H9 (cell line): ENCODE results near the gene CCDC9B. TPM values are rescaled to one million over a fixed set of nuclear protein-coding genes. Genes with fewer than 3 reads are reported as not detected.

ENCODE experiments used
- DNase-seq: peaks from one replicate; pipeline ENCODE4 v3.0.0-alpha.2; 2017
- H2AFZ ChIP-seq: one replicate; pipeline ENCODE4 v1.6.1; 2013; ENCODE audit warnings: mild to moderate bottlenecking, low read length, control low read depth, moderate library complexity
- H2AK5ac ChIP-seq: 2 replicates; pipeline ENCODE4 v1.6.1; 2013; ENCODE audit warnings: low read length, control low read depth, mixed read lengths; ENCODE audit not compliant: insufficient read length
- H2BK120ac ChIP-seq: one replicate; pipeline ENCODE4 v1.6.1; 2013; ENCODE audit warnings: low read depth, mild to moderate bottlenecking, low read length, control low read depth, inconsistent platforms; ENCODE audit not compliant: poor library complexity, severe bottlenecking
- H2BK12ac ChIP-seq: 2 replicates; pipeline ENCODE4 v1.6.1; 2013; ENCODE audit warnings: low read length, control low read depth, mixed read lengths, low read depth; ENCODE audit not compliant: insufficient read length
- H2BK15ac ChIP-seq: 2 replicates; pipeline ENCODE4 v1.6.1; 2013; ENCODE audit warnings: low read depth, low read length, control low read depth
- H2BK20ac ChIP-seq: one replicate; pipeline ENCODE4 v1.6.1; 2013; ENCODE audit warnings: low read depth, mild to moderate bottlenecking, low read length, control low read depth, inconsistent platforms; ENCODE audit not compliant: poor library complexity, severe bottlenecking
- H2BK5ac ChIP-seq: 2 replicates; pipeline ENCODE4 v1.6.1; 2013; ENCODE audit warnings: low read length, control low read depth, mixed read lengths; ENCODE audit not compliant: insufficient read length
- H3K14ac ChIP-seq: 2 replicates; pipeline ENCODE4 v1.6.1; 2013; ENCODE audit warnings: low read length, control low read depth; ENCODE audit not compliant: insufficient read depth
- H3K18ac ChIP-seq: 2 replicates; pipeline ENCODE4 v1.6.1; 2013; ENCODE audit warnings: low read depth, mild to moderate bottlenecking, mixed read lengths, low read length, control low read depth; ENCODE audit not compliant: insufficient read length
- H3K23ac ChIP-seq: 2 replicates; pipeline ENCODE4 v1.6.1; 2013; ENCODE audit warnings: low read length, control low read depth, mixed read lengths, low read depth; ENCODE audit not compliant: insufficient read length
- H3K23me2 ChIP-seq: 2 replicates; pipeline ENCODE4 v1.6.1; 2013; ENCODE audit warnings: low read depth, mild to moderate bottlenecking, mixed read lengths, low read length, control low read depth; ENCODE audit not compliant: insufficient read length, poor library complexity, severe bottlenecking
- H3K27ac ChIP-seq: 2 replicates; pipeline ENCODE4 v1.5.1; 2013; ENCODE audit warnings: low read length, control low read depth, mixed read lengths, low read depth; ENCODE audit not compliant: insufficient read length
- H3K27me3 ChIP-seq: 2 replicates; pipeline ENCODE4 v1.6.1; 2013; ENCODE audit warnings: low read length, control low read depth, inconsistent platforms; ENCODE audit not compliant: insufficient read depth
- H3K4ac ChIP-seq: 2 replicates; pipeline ENCODE4 v1.6.1; 2013; ENCODE audit warnings: low read depth, mild to moderate bottlenecking, control low read depth, inconsistent platforms, low read length, moderate library complexity
- H3K4me1 ChIP-seq: 2 replicates; pipeline ENCODE4 v1.6.1; 2013; ENCODE audit warnings: low read length, control low read depth, inconsistent platforms; ENCODE audit not compliant: insufficient read depth
- H3K4me2 ChIP-seq: 2 replicates; pipeline ENCODE4 v1.6.1; 2013; ENCODE audit warnings: low read length, control low read depth, mixed read lengths; ENCODE audit not compliant: insufficient read length, insufficient read depth
- H3K56ac ChIP-seq: 2 replicates; pipeline ENCODE4 v1.6.1; 2013; ENCODE audit warnings: low read depth, mild to moderate bottlenecking, mixed read lengths, low read length, control low read depth; ENCODE audit not compliant: insufficient read length
- H3K79me1 ChIP-seq: 2 replicates; pipeline ENCODE4 v1.6.1; 2013; ENCODE audit warnings: low read depth, mild to moderate bottlenecking, moderate library complexity, low read length, control low read depth, inconsistent platforms; ENCODE audit not compliant: insufficient read depth, poor library complexity, severe bottlenecking
- H3K79me2 ChIP-seq: 2 replicates; pipeline ENCODE4 v1.6.1; 2013; ENCODE audit warnings: low read length, control low read depth, inconsistent platforms; ENCODE audit not compliant: insufficient read depth
- H3K9ac ChIP-seq: 2 replicates; pipeline ENCODE4 v1.6.1; 2013; ENCODE audit warnings: low read length, control low read depth, mixed read lengths; ENCODE audit not compliant: insufficient read length; ENCODE audit errors: extremely low read depth
- H3K9me3 ChIP-seq: one replicate; pipeline ENCODE4 v1.6.1; 2013; ENCODE audit warnings: low read depth, low read length, inconsistent platforms; ENCODE audit not compliant: control insufficient read depth
- H3T11ph ChIP-seq: one replicate; pipeline ENCODE4 v1.6.1; 2013; ENCODE audit warnings: mild to moderate bottlenecking, low read length, control low read depth, inconsistent platforms
- H4K20me1 ChIP-seq: one replicate; pipeline ENCODE4 v1.6.1; 2013; ENCODE audit not compliant: control insufficient read depth, insufficient read length, insufficient read depth
- H4K5ac ChIP-seq: 2 replicates; pipeline ENCODE4 v1.6.1; 2013; ENCODE audit warnings: low read depth, mild to moderate bottlenecking, mixed read lengths, low read length, control low read depth; ENCODE audit not compliant: insufficient read length
- H4K8ac ChIP-seq: replicated peaks from 2 replicates; pipeline ENCODE4 v1.6.1; 2013; ENCODE audit warnings: low read length, control low read depth, mixed read lengths, low read depth; ENCODE audit not compliant: insufficient read length
- H4K91ac ChIP-seq: 2 replicates; pipeline ENCODE4 v1.6.1; 2013; ENCODE audit warnings: low read depth, mild to moderate bottlenecking, moderate library complexity, mixed read lengths, low read length, control low read depth; ENCODE audit not compliant: insufficient read length
- H3K27ac Mint-ChIP-seq, 3 experiments: 2 replicates in 2 of 3; 3 replicates in 1 of 3; pipeline ENCODE4 v1.8.0; 2020 to 2021; ENCODE audit warnings: mixed read lengths in 3 of 3, mild to moderate bottlenecking in 1 of 3, moderate library complexity in 1 of 3
- H3K27me3 Mint-ChIP-seq: 2 replicates; pipeline ENCODE4 v1.8.0; 2021; ENCODE audit warnings: low read depth, mild to moderate bottlenecking, moderate library complexity, mixed read lengths
- H3K36me3 Mint-ChIP-seq, 3 experiments: 2 replicates in 2 of 3; 3 replicates in 1 of 3; pipeline ENCODE4 v1.8.0; 2020 to 2021; ENCODE audit warnings: low read depth in 3 of 3, mixed read lengths in 3 of 3; ENCODE audit not compliant: insufficient read depth in 1 of 3
- H3K4me1 Mint-ChIP-seq, 2 experiments: 2 replicates each; pipeline ENCODE4 v1.8.0; 2020; ENCODE audit warnings: mixed read lengths in 2 of 2
- H3K4me3 Mint-ChIP-seq, 2 experiments: 2 replicates in 1 of 2; 3 replicates in 1 of 2; pipeline ENCODE4 v1.8.0; 2020 to 2021; ENCODE audit warnings: mild to moderate bottlenecking in 2 of 2, mixed read lengths in 2 of 2, moderate library complexity in 1 of 2
- H3K9me3 Mint-ChIP-seq, 2 experiments: 2 replicates in 1 of 2; 3 replicates in 1 of 2; pipeline ENCODE4 v1.8.0; 2020; ENCODE audit warnings: mild to moderate bottlenecking in 2 of 2, mixed read lengths in 2 of 2, moderate library complexity in 1 of 2
- WGBS: extraction: QIAGEN DNeasy Blood & Tissue Kit; methylation state at CpG from one replicate; pipeline ENCODE4 v1.1.7; 2013; ENCODE audit warnings: missing lambda C conversion rate, low lambda C conversion rate, mixed read lengths; ENCODE audit not compliant: insufficient read length; ENCODE audit errors: extremely low coverage; 5-methylcytosine and 5-hydroxymethylcytosine counted together
- total RNA-seq: library from RNA; stranded (reverse); gene quantifications from 2 replicates; pipeline ENCODE4 v1.2.1, GENCODE V29; 2021
- TF ChIP-seq, protein P1 (sequence below): fragments of 200-600 bp; sonication (generic); conservative IDR thresholded peaks from 3 replicates; pipeline ENCODE4 v1.8.0; 2021; ENCODE audit warnings: antibody characterized with exemption, mild to moderate bottlenecking

The CCDC9B gene
- total RNA-seq, 1 experiment from 2014 or later: 0.48 TPM

DNA sequence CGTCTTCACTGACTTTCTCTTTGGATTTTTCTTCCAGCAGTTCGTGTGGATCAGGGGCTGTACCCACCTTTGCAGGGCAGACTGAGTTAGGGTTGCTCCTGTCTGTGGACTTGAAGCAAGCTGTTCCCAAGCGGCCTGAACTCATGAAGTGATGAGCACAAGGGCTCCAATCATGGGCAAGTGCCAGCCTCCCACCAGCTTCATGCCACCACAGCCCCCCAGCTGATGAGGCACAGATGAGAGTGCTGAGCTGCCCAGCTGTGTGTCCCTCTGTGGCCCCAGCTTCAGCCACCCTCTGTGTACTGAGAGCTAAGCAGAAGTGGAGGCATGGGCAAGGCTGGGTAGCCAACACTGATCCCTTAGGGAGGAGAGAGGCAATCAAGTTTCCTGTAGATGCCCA lies 29.7 kb downstream of the CCDC9B start:
- no peak overlapping the region for H2BK20ac ChIP-seq
- TF ChIP-seq, protein P1, sequence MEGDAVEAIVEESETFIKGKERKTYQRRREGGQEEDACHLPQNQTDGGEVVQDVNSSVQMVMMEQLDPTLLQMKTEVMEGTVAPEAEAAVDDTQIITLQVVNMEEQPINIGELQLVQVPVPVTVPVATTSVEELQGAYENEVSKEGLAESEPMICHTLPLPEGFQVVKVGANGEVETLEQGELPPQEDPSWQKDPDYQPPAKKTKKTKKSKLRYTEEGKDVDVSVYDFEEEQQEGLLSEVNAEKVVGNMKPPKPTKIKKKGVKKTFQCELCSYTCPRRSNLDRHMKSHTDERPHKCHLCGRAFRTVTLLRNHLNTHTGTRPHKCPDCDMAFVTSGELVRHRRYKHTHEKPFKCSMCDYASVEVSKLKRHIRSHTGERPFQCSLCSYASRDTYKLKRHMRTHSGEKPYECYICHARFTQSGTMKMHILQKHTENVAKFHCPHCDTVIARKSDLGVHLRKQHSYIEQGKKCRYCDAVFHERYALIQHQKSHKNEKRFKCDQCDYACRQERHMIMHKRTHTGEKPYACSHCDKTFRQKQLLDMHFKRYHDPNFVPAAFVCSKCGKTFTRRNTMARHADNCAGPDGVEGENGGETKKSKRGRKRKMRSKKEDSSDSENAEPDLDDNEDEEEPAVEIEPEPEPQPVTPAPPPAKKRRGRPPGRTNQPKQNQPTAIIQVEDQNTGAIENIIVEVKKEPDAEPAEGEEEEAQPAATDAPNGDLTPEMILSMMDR: no peak
- no peaks in the 10 kb centered on the region for H3K9me3 ChIP-seq
- no CpG with 5 or more reads among the region's 3 CpGs for WGBS
- no peak overlapping the region for H3K56ac ChIP-seq
- no peak overlapping the region for H3K18ac ChIP-seq
- Mint-ChIP-seq H3K36me3 (no peaks in the 10 kb centered on the region), H3K4me3 (no peak overlapping the region), H3K4me1 (peaks cover 30 to 41% of the 10 kb centered on the region in 2 experiments), H3K27ac (no peak overlapping the region), H3K27me3 (peaks cover 60% of the 10 kb centered on the region), H3K9me3 (no peaks in the 10 kb centered on the region; a peak in 1 of 5 replicates)
- no peak overlapping the region for H2BK5ac ChIP-seq
- no peaks in the 10 kb centered on the region for H3K27me3 ChIP-seq
- no peak overlapping the region for H3K4me2 ChIP-seq
- H3T11ph ChIP-seq: no peak overlapping the region
- H4K5ac ChIP-seq: no peak overlapping the region
- no peaks in the 10 kb centered on the region for H3K79me2 ChIP-seq
- H3K9ac ChIP-seq: no peak overlapping the region
- H3K79me1 ChIP-seq: no peaks in the 10 kb centered on the region
- H4K91ac ChIP-seq: no peak overlapping the region
- no peak for DNase-seq
- no peak overlapping the region for H2BK120ac ChIP-seq
- H3K4me1 ChIP-seq: peaks cover 6% of the 10 kb centered on the region; the same call in 1 of the 2 replicates
- no peak overlapping the region for H3K27ac ChIP-seq
- no peaks in the 10 kb centered on the region for H4K20me1 ChIP-seq
- H2BK15ac ChIP-seq: no peak overlapping the region
- H2AK5ac ChIP-seq: no peak overlapping the region
- H3K23ac ChIP-seq: no peak overlapping the region
- H2AFZ ChIP-seq: no peak overlapping the region
- H2BK12ac ChIP-seq: no peak overlapping the region
- H3K4ac ChIP-seq: no peak overlapping the region
- H4K8ac ChIP-seq: no peak overlapping the region
- no peak overlapping the region; the same call in 1 of the 2 replicates for H3K14ac ChIP-seq
- no peaks in the 10 kb centered on the region for H3K23me2 ChIP-seq
